HEK293T (cell line): ENCODE data around the gene KCNE1.

Experiments
- BHLHE40 ChIP-seq: fragments of 450-650 bp; IDR thresholded peaks from 2 replicates; pipeline ENCODE4 v1.6.1; 2016; ENCODE audit warnings: mild to moderate bottlenecking, moderate library complexity, borderline replicate concordance
- ELF4 ChIP-seq: fragments of 450-650 bp; IDR thresholded peaks from 2 replicates; pipeline ENCODE4 v1.6.1; 2017; ENCODE audit warnings: antibody characterized with exemption
- FOXK2 ChIP-seq: fragments of 450-650 bp; IDR thresholded peaks from 2 replicates; pipeline ENCODE4 v1.6.1; 2016; ENCODE audit warnings: mild to moderate bottlenecking
- FOXM1 ChIP-seq: fragments of 450-650 bp; IDR thresholded peaks from 2 replicates; pipeline ENCODE4 v1.6.1; 2017; ENCODE audit warnings: mild to moderate bottlenecking, borderline replicate concordance
- NFRKB ChIP-seq: fragments of 450-650 bp; IDR thresholded peaks from 2 replicates; pipeline ENCODE4 v1.6.1; 2016; ENCODE audit warnings: mild to moderate bottlenecking, moderate library complexity
- SUZ12 ChIP-seq: fragments of 450-650 bp; IDR thresholded peaks from 2 replicates; pipeline ENCODE4 v1.6.1; 2016; ENCODE audit warnings: mild to moderate bottlenecking
- TARDBP ChIP-seq: fragments of 450-650 bp; IDR thresholded peaks from 2 replicates; pipeline ENCODE4 v1.6.1; 2016
- ZNF384 ChIP-seq: fragments of 450-650 bp; IDR thresholded peaks from 2 replicates; pipeline ENCODE4 v1.6.1; 2016

GRCh38 chr21:34560021-34560420 lies 48.0 kb upstream of the KCNE1 start:
- no peak for TF ChIP-seq ELF4
- TF ChIP-seq BHLHE40: no peak
- no peak for TF ChIP-seq FOXM1
- no peak for TF ChIP-seq NFRKB
- no peak for TF ChIP-seq SUZ12
- no peak for TF ChIP-seq FOXK2
- no peak for TF ChIP-seq TARDBP
- no peak for TF ChIP-seq ZNF384
